OCI-LY3 (cell line): ENCODE measurements around the gene PID1.

Experiments
- H2AFZ ChIP-seq: fragments of 200-600, 300-600 bp; shearing (Covaris generic); 2 replicates; pipeline ENCODE4 v1.6.0; 2014; ENCODE audit warnings: antibody characterized with exemption, low read depth, low read length
- H3K27ac ChIP-seq: fragments of 200-600, 300-600 bp; sonication (generic); 2 replicates; pipeline ENCODE4 v1.5.1; 2014; ENCODE audit warnings: mild to moderate bottlenecking, low read length, moderate library complexity, mixed read lengths
- H3K27me3 ChIP-seq: fragments of 200-600, 300-600 bp; sonication (generic); 2 replicates; pipeline ENCODE4 v1.6.1; 2014; ENCODE audit warnings: low read depth, low read length, mixed read lengths
- H3K36me3 ChIP-seq: fragments of 200-600, 300-600 bp; sonication (generic); replicated peaks from 2 replicates; pipeline ENCODE3; 2014; ENCODE audit warnings: low read depth, low read length, mixed read lengths
- H3K4me1 ChIP-seq: fragments of 300-600, 200-600 bp; sonication (generic); 2 replicates; pipeline ENCODE4 v1.6.1; 2014; ENCODE audit warnings: low read length, mixed read lengths
- H3K4me2 ChIP-seq: fragments of 200-600, 300-600 bp; sonication (generic); 2 replicates; pipeline ENCODE4 v1.6.1; 2014; ENCODE audit warnings: low read length, mixed read lengths
- H3K4me3 ChIP-seq: fragments of 300-600, 200-600 bp; sonication (generic); 2 replicates; pipeline ENCODE4 v1.5.1; 2014; ENCODE audit warnings: antibody characterized with exemption, mild to moderate bottlenecking, low read length, moderate library complexity
- H3K79me2 ChIP-seq: fragments of 300-600, 200-600 bp; shearing (Covaris generic); 2 replicates; pipeline ENCODE4 v1.6.1; 2014; ENCODE audit warnings: mild to moderate bottlenecking, low read length, mixed read lengths
- H3K9ac ChIP-seq: fragments of 300-600, 200-600 bp; shearing (Covaris generic); 2 replicates; pipeline ENCODE4 v1.6.0; 2014; ENCODE audit warnings: mild to moderate bottlenecking, low read length, moderate library complexity
- H3K9me3 ChIP-seq: fragments of 200-600, 300-600 bp; shearing (Covaris generic); 2 replicates; pipeline ENCODE4 v1.6.1; 2014; ENCODE audit warnings: low read length, mixed read lengths; ENCODE audit not compliant: insufficient read depth
- H4K20me1 ChIP-seq: fragments of 200-600, 300-600 bp; sonication (generic); 2 replicates; pipeline ENCODE4 v1.6.1; 2016; ENCODE audit warnings: low read length, mixed read lengths; ENCODE audit not compliant: insufficient read depth
- CTCF ChIP-seq: fragments of 200-600, 300-600 bp; sonication (generic); IDR thresholded peaks from 2 replicates; pipeline ENCODE4 v1.5.1; 2014; ENCODE audit warnings: antibody characterized with exemption, low read length, low read depth
- EZH2phosphoT487 ChIP-seq: fragments of 200-600 bp; shearing (Covaris generic); IDR thresholded peaks from 2 replicates; pipeline ENCODE4 v1.6.1; 2018; ENCODE audit warnings: antibody characterized with exemption, mixed run types, low read depth

PID1 gene

GRCh38 chr2:229270551-229271410, at the start of gene PID1:
TSS of gene PID1 (minus strand) at chr2:229271287. CDS start at chr2:229271043, 244 bp downstream.
- no peak within 1 kb of the TSS for H3K4me3 ChIP-seq
- H3K79me2 ChIP-seq = no peaks in the 10 kb centered on the region
- no peaks in the 10 kb centered on the region for H3K27me3 ChIP-seq
- H3K9ac ChIP-seq = no peak within 1 kb of the TSS
- no peak for TF ChIP-seq EZH2phosphoT487
- TF ChIP-seq CTCF = no peak
- peaks cover 17% of the 10 kb centered on the region for H3K4me1 ChIP-seq
- no peak within 1 kb of the TSS for H3K27ac ChIP-seq
- H3K9me3 ChIP-seq = no peaks in the 10 kb centered on the region
- H4K20me1 ChIP-seq = no peaks in the 10 kb centered on the region
- no peak within 1 kb of the TSS for H2AFZ ChIP-seq
- H3K36me3 ChIP-seq = peaks cover 1% of the 10 kb centered on the region
- H3K4me2 ChIP-seq = no peak within 1 kb of the TSS

- Histone ChIP-seq H3K27me3 (no peaks in the 10 kb centered on the region), H3K27ac (no peak overlapping the region), H3K36me3 (no peaks in the 10 kb centered on the region), H3K4me1 (no peaks in the 10 kb centered on the region), H3K9ac (no peak overlapping the region), H3K9me3 (no peaks in the 10 kb centered on the region), H4K20me1 (no peaks in the 10 kb centered on the region), H3K4me2 (no peak overlapping the region), H2AFZ (no peak overlapping the region), H3K4me3 (no peak overlapping the region), H3K79me2 (no peaks in the 10 kb centered on the region)
- TF ChIP-seq EZH2phosphoT487 (no peak), CTCF (no peak)
Observed at GRCh38 chr2:229319558-229319957, 48.5 kb upstream of the PID1 start.

- Histone ChIP-seq H3K27ac (no peak overlapping the region), H3K79me2 (no peaks in the 10 kb centered on the region)
Observed at GRCh38 chr2:229314117-229314516, 43.0 kb upstream of the PID1 start.

More at GRCh38 chr2:229314117-229314516, 43.0 kb upstream of the PID1 start:
- no peaks in the 10 kb centered on the region for H3K27me3 ChIP-seq
- H4K20me1 ChIP-seq = no peaks in the 10 kb centered on the region
- no peaks in the 10 kb centered on the region for H3K36me3 ChIP-seq
- peaks cover 5% of the 10 kb centered on the region for H3K4me1 ChIP-seq
- no peak overlapping the region for H3K9ac ChIP-seq
- no peak overlapping the region for H2AFZ ChIP-seq
- no peak for TF ChIP-seq EZH2phosphoT487
- TF ChIP-seq CTCF = no peak
- H3K4me2 ChIP-seq = no peak overlapping the region
- H3K9me3 ChIP-seq = no peaks in the 10 kb centered on the region
- H3K4me3 ChIP-seq = no peak overlapping the region
